UCSD-AML1 (cell line): ENCODE measurements around the gene PYGB.

ENCODE experiments used
- DNase-seq: peaks from one replicate; lab custom pipeline; 2025; ENCODE audit not compliant: unreplicated experiment; lab: John Stamatoyannopoulos, UW

The PYGB gene

DNA sequence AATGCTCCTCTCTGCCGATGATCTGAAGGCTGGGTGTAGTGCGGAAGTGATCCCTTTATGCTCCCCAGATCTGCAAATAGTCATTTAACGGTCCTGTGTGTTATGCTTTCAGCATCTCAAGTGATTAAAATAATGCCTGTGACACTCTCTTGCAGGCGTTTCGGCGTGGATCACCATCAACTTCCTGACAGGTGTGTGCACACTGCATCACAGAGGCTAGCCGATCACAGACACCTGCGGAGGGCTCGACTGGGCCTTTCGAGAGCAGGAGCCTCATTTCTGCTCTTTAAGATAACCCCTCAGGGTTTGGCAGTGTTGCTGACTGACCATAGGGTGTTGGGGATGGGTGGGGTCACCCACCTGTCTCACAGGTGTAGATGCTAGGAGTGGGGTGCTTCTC lies 32.4 kb upstream of the PYGB start:
- DNase-seq, result no peak

- no peak for DNase-seq
These were observed 31.5 kb upstream of the PYGB start for GRCh38 chr20:25216199-25216945.

GRCh38 chr20:25217161-25218108 lies 30.4 kb upstream of the PYGB start:
- DNase-seq, result no peak

DNA sequence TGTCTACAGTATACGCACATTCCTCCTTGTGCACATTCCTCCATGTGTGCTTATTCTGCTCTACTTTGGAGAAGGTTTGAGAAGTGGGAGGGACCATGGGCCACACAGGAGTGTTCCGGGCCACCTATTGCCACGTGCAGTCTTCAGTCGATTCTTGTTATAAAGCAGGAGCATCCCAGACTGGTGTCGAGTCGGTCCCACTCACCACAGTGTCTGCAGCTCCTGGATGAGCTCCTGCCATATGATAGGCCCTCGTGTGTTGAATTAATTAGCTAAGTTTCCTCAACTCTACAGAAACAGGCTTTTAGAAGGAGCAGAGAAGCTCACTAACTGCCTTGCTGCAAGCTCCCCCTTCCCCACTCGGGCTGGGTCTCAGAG lies 29.8 kb upstream of the PYGB start:
- DNase-seq, result no peak

DNA sequence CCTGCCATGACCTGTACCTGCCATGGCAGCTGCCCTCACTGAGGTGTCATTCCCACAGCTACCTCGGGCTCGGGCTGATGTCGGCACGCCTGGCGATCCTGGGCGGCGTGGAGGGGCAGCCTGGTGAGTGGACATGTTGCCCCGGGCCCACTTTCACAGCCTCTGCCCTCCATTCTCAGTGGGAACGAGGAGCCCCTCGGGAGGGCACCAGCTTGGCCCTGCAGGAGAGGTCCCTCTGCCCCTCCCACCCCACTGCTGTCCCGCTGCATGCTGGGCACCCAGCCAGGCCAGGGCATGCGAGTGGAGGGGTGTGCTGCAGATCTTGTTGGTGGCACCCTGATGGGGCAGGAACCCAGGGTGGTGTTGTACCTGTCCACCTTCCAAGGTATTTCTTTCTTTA lies 29.4 kb upstream of the PYGB start:
- no peak for DNase-seq

DNA sequence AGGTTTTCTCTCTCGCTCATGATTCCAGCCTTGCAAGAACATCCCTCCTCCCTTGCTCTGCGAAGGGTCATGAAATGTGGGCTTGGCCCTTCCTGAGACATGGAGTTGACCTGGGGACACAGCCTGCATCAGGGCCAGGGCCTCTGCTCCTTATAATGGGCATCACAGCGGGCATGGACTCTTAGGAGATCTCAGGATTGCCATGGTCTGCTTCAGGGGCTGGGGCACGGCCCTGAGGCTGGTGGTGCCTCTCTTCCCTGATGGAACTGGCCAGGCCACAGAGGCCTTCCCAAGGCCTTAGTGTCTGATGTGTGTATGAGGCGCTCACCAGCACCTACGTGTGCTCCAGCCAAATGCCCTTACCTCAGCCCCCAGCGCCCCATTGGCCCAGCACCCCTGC lies 28.5 kb upstream of the PYGB start:
- no peak for DNase-seq

GRCh38 chr20:25220021-25220730 lies 27.7 kb upstream of the PYGB start:
- no peak for DNase-seq

DNA sequence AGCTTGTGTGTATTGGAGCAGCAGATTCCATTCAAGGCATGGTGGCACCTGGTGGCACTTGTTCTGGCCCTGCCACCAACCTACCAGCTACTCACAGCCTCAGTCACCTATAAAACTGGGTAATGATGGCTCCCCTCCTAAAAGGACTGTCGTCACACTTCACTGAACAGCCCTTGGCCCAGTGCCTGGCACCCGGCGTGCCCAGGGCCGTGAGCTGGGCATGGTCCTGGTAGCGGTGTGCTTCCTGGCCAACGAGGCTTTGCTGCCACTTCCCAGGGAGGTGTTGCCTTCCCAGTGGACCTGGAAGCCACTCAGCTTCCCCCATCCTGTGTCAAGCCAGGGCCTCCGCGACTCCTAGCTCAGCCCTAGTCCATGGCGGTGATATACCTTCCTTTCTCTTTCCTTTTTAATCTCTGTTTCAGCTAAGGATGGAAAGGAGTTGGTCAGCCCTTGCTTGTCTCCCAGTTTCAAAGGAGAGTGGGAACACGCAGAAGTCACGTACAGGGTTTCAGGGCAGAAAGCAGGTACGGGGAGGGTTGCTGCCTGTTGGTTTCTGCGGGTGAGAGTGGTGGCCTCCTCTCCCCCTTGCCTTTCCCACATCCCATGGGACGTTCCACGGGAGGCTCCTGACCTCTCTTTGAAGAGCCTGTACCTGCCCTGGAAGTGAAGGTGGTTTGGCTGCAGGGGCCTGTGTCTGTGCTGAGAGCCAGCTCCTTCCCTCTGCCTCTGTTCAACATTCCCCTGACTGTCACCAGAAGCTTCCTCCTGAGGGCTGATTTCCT lies 26.9 kb upstream of the PYGB start:
- no peak for DNase-seq

DNA sequence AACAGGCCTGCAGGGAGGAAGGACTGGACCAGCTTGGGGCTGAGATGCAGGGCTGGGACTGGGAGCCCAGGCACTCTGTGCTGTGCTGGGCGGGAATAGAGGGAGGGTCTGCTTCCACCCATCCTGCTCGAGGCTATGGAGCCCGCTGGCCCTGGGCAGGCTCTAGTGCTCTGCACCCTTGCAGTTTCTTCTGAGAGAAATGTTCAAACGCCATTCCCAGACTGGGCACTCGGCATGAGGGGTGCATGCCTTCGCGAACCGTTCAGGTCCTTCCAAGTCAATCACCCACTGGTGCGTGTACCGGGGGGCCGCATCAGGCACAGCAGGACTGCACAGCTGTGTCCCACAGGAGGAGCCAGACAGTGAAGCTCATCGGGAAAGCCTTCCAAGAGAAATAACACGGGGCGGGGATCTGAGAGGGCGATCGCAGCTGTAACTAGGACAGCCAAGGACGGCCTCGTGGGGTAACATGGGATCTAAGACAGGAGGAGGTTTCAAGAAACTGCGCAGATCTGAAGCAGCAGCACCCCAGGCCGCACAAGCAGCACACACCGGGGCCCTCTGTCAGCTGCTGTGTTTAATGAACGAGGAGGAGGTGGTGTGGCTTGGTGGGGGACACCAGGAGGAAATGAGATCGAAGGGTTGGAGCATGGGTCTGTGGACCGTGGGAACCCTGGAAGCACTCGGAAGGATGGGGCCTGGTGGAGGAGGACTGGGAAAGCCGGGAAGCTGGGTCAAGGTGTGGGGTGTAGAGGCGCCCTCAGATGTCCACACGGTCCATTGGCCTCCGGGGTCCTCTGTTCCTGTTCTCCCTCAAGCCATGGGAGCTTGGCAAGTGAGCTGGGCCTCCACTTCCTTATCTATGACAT lies 26.1 kb upstream of the PYGB start:
- DNase-seq, result no peak

DNA sequence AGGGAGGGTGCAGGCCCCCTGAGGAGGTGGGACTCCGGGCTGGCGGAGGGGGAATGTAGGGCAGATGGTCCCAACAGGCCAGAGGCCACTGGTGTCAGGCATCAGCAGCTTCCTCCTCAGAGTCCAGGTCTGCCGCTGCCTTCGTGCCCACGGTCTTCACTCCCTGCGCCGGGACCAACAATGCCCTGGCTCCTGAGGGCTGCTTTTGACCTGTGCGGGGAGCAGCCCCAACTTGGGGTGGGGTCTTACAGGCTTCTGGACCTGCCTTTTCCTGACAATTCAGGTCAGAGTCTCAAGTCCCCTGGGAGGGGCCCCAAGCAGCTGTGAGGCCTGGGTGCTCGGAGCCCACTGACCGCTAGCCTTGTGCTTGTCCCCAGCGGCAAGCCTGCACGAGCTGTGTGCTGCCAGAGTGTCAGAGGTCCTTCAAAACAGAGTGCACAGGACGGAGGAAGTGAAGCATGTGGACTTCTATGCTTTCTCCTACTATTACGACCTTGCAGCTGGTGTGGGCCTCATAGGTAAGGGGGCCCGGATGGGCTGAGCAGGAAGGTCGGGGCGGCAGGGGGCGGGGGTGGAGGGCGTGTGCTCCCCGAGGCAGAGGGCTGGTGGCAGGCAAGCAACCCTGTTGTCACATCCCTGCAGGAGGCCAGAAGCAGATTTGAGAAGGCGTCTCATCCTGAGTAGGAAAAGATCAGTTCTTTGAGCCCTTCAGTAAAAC lies 25.3 kb upstream of the PYGB start:
- DNase-seq, result no peak

GRCh38 chr20:25223179-25223661 lies 24.7 kb upstream of the PYGB start:
- peak; percentile 37 for DNase-seq

GRCh38 chr20:25223765-25224720 lies 23.8 kb upstream of the PYGB start:
- DNase-seq, result no peak

DNA sequence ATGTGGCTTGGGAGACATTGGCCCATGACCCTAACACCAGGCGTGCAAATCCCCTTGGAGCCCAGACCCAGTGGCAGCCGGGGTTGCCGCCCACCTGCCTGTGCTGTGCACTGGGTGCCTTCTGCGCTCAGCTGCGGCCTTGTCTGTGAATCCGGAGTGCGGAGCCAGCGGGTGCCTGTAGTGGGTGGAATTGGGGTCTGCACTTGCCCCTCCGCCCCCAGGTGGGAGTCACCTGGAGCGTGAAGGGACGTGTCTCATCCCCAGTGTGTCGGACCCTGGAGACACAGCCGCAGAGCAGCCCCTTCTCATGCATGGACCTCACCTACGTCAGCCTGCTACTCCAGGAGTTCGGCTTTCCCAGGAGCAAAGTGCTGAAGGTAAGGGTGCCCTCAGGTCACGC lies 22.9 kb upstream of the PYGB start:
- DNase-seq, result no peak

DNA sequence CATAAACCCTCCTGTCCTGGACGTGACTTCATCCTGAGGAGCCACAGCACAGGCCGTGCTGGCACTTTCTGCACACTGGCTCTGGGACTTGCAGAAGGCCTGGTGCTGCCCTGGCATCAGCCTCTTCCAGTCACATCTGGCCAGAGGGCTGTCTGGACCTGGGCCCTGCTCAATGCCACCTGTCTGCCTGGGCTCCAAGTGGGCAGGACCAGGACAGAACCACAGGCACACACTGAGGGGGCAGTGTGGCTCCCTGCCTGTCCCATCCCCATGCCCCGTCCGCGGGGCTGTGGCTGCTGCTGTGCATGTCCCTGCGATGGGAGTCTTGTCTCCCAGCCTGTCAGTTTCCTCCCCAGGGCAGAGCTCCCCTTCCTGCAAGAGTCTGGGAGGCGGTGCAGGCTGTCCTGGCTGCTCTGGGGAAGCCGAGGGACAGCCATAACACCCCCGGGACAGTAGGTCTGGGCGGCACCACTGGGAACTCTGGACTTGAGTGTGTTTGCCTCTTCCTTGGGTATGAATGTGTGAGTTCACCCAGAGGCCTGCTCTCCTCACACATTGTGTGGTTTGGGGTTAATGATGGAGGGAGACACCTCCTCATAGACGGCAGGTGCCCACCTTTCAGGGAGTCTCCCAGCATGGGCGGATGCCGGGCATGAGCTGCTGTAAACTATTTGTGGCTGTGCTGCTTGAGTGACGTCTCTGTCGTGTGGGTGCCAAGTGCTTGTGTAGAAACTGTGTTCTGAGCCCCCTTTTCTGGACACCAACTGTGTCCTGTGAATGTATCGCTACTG lies 22.0 kb upstream of the PYGB start:
- DNase-seq, result no peak

DNA sequence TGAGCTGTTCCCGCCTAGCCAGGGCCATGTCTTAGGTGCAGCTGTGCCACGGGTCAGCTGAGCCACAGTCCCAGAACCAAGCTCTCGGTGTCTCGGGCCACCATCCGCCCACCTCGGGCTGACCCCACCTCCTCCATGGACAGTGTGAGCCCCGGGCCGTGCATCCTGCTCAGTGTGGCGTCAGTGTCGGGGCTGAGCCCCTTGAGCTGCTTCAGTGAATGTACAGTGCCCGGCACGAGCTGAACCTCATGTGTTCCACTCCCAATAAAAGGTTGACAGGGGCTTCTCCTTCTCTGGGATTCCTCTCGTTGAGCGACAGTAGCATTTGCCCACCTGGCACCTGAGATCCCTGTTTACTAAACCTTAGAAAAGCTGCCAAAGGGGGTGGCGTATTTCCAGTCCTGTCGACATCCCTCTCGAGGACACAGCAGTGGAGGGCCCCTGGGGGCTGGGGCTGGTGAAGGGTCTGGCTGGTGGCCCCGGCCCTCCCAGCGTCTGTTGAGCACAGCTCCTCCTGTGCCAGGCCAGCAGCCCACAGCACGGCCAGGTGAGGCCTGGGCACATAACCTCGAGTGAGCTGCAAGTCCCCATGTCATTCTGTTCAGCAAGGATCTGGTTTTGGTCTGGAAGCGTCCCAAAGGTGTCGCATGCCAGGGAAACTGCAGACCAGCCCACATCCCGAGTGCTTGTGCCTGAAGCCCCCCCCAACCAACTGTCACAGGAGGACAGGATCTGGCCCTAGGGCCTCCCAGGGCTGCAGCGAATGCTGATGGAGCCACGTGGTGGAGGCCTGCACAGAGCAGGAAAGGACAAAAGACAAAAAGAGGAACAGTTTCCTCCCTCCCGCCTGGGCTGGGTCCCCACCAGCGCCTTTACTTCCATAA lies 21.2 kb upstream of the PYGB start:
- DNase-seq, result peak; percentile 33

- DNase-seq, result no peak
These were observed 20.5 kb upstream of the PYGB start for GRCh38 chr20:25227317-25227831.
